GM21515 (cell line): ENCODE results near the gene FAM50B.

Source experiments
- ATAC-seq: cut with Tn5 transposase; IDR thresholded peaks from one replicate; pipeline ENCODE4 v1.9.1; 2021; ENCODE audit not compliant: unreplicated experiment

FAM50B gene

DNA sequence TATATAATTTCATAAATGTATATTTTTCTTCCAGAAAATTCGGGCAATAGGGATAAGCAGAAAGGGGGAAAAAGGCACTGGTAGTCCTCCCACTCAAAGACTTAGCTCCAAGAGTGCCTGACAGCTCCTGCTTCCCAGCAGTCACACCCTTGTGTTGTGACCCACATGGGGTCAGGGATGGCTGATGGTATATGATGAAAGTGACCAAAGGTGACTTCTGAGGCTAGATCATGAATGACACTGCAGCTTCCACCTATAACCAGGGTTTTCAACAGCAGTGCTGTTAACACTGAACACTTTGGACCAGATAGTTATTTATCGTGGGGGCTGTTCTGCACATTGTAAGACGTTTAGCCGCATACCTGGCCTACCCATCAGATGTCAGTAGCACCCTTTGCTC lies 22.3 kb downstream of the FAM50B start:
- no peak for ATAC-seq

DNA sequence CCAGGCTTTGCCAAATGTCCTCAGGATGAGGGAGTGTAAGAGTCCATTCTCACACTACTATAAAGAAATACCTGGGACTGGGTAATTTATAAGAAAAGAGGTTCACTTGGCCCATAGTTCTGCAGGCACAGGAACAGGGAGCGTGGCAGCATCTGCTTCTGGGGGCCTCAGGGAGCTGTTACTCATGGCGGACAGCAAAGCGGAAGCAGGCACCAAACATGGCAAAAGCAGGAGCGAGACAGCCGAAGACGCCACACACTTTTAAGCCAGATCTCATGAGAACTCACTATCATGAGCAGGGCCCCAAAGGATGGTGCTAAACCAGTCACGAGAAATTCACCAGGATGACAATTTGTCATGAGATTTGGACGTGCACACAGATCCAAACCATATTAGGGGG lies 22.8 kb downstream of the FAM50B start:
- no peak for ATAC-seq

DNA sequence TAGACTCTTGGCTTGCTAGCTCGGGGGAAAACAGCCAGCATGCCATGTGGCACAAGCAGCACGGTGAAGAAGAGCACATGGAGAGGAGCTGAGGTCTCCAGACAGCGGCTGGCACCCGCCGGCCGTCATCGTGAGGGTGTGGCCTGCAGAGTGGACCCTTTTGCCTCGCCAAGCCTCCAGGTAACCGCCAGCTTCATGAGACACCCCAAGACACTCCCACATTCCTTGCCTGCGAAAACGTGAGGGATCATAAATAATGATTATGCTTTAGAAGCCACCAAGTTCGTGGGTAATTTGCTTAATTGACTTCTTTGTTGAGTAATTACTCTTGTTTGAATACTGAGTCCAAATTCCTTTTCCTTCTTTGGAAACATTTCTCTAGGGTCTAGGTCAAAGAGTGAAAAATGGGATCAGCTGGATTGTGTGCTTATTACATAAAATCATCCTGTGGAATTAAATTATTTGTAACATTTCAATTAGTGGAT lies 23.2 kb downstream of the FAM50B start:
- ATAC-seq, result no peak

DNA sequence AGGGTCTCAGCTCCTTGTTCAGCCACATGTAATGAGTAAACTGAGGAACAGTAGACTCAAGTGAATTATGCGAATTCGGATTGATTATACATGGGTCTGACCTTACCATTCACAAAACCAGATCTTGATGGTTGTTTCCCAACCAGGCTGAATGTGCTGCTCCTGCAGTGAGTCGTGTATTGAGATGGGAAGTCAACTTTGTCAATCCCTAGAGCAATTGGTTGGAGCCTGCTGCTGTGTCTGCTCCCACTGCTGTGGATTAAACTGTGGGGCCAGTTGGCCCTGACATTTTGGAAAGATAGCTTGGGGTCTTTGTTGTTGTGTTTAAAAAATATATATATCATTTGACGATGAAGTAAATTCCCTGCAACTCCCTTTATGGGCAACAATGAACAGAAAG lies 23.9 kb downstream of the FAM50B start:
- no peak for ATAC-seq

DNA sequence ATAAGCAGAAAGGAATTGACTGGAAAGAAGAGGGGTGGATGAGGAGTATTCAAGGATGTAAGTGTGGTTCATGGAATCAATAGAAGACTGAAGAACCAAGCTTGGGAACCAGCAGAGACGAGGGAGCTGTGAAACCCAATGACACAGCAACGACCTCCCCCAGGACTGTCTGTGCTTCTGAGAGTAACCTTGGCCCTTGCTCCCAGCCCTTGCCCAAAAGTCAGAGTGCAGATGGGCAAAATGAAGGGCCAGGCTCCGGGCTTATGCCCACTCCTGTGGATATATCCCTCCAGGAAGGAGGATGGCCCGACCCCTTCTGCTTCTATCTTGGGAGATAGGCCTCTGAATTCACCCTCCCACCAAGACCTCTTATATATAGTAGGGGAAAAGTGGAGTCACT lies 24.9 kb downstream of the FAM50B start:
- ATAC-seq, result no peak

DNA sequence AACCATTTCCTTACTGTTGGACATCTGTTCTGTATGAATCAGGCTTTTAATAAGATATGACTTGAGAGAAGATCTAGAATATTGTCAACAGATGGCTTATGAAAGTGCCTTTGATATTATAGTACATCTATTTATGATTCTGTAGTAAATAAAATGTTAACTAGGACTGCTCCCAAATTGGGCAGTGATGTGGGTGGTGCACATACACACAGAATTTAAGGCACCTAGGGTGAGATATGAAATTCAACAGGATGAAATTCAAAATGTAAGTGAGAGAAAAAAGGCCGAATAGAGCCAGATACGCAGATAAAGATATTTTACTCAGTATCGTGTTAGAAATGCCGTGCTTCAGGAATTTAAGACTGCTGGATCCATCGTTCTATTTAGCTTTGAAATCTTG lies 26.3 kb downstream of the FAM50B start:
- ATAC-seq, result no peak

DNA sequence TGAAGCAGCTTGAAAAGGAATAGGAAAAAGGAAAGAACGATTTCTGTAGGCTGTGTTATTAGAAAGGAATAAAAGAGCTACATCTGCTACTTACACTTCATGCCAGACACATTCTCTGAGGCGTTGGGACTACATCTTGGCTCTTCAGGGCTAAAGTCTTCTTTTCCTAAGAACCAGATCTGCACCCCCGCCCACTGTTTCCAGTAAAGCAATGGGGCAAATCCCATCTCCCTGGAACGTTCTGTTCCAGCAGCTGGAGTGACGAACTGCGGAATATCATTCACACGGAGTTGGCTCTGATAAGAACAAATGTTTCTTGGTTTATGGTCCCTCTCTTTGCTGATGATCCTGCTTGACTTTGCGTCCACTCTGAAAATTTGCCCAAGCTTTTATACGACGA lies 26.9 kb downstream of the FAM50B start:
- no peak for ATAC-seq

DNA sequence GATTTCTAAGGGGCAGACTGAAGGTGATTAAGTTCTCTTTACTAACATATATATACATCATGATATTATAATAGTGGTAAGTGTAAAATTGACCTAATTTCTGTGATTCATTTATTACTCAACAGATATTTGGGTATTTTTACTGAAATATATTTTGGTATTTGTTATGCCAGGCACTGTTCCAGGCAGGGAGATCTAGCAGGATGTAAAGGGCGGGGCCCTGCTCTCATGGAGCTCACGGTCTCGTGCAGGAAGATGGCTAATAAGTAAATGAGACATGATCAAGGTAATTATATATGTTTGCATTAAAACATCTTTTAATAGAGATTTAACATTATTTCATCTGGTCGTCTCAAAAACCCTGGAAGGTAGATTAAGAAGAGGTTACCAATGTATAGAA lies 27.7 kb downstream of the FAM50B start:
- no peak for ATAC-seq

DNA sequence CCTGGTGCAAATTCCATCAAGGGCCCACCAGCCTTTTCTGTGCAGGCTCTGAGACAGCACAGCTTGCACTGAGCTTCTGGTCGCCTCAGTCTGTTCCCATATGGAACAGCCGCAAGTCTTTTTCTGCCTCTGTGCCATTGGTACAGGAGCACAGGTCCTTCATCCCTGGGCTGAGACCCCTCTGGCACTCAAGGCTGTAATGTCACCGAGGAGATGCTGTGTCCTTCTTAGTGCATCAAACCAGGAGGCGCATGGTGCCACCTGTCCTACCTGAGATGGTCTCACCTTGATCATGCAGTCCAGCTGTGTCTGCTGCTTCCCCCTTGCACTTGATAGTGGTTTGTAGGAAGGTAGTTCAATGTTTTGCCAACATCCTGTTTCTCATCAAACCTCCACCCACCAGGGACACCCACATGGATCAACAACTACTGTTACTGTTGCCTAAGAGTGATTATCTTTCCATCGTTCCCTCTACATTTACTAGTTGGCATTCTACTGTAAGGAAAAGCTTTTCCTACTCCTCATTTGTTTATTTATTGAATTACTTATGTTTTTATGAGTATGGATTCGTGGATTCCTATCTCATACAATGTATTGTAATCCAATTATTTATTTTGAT lies 29.0 kb downstream of the FAM50B start:
- no peak for ATAC-seq

DNA sequence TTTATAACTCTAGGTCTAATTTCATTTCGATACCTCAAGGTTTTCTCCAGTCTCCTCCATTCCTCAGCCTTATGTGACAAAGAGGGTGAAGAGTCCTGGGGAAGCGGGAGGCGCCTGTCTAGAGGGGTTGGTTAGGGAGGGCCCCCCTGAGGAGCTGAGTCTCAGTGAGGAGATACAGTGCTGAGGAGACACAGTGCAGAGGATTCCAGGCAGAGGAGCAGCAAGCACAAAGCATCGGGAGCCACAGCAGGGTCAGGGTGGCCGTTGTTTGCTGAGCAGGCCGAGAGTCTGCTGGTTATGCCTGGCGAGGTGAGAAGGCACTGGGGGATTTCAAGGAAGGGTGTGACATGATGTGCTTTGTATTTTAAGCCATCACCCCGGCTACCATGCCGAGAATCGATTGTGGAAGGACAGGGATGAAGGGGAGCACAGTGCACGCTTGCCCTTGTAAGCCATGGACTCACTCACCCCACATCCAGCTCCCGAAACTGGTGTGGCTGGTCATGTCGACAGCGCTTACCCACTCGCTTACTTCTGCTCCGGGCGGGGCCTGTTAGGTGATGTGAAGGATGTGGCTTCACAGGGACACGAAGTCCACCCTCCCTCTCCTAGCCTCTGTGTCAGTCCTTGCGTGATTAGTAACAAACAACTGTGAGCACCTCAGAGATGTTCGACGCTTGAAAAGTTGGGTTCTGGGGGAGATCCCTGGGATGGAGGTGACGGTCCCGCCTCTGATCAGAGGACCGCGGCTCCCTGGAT lies 30.2 kb downstream of the FAM50B start:
- ATAC-seq, result no peak

DNA sequence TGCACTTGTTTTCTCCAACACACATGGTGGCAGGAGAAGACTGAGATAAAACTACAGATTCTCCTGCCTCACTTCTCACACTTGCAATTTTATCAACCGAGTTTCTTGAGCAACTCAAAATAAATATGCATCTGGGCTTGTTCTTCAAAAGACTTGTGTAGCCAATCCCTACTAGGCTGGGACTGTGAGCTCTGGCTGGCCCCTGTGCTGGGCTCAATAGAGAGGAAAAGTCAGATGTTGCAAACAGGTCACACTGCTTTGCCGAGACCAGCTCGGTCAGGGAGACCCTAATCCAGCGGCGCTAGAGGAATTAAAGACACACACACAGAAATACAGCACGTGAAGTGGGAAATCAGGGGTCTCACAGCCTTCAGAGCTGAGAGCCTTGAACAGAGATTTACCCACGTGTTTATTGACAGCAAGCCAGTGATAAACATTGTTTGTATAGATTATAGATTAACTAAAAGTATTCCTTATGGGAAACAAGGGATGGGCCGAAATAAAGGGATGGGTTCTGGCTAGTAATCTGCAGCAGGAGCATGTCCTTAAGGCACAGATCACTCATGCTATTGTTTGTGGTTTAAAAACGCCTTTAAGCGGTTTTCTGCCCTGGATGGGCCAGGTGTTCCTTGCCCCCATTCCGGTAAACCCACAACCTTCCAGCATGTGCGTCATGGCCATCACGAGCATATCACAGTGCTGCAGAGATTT lies 32.7 kb downstream of the FAM50B start:
- no peak for ATAC-seq

DNA sequence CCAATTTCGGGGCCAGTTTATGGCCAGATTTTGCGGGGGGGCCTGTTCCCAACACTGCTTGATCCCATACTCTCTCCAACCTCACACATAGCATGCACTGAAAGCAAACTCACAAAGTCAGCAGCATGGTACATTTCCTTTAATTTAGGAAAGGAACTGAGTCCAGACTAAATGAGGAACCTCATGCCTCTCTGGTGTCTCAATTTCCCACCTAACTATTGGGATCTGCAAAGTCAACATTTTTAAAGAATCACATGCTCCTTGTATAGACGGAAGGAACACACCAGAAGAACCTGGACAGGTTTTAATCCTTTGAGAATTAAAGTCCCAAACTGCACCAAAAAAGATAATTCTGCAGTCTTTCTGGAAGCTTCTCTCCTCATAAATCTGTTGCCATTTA lies 33.3 kb downstream of the FAM50B start:
- no peak for ATAC-seq

DNA sequence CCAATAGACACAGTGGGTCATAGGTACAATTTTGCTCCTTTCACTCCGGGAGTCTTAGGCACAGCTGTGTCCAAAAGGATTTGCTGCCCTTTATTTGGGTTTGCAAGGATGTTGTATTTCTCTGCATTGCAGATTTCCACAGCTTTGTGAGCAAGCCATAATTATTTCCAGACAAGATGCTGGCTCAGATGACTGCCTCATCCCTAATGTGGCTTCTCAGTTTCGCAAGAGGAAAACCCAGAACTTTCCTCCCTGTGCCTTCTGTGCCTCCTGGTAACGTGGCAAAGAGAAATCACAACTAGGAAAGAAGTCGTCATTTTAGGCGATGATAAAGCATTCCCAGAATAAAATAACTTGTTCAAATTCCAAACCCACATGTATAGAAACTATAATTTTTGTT lies 33.7 kb downstream of the FAM50B start:
- no peak for ATAC-seq

DNA sequence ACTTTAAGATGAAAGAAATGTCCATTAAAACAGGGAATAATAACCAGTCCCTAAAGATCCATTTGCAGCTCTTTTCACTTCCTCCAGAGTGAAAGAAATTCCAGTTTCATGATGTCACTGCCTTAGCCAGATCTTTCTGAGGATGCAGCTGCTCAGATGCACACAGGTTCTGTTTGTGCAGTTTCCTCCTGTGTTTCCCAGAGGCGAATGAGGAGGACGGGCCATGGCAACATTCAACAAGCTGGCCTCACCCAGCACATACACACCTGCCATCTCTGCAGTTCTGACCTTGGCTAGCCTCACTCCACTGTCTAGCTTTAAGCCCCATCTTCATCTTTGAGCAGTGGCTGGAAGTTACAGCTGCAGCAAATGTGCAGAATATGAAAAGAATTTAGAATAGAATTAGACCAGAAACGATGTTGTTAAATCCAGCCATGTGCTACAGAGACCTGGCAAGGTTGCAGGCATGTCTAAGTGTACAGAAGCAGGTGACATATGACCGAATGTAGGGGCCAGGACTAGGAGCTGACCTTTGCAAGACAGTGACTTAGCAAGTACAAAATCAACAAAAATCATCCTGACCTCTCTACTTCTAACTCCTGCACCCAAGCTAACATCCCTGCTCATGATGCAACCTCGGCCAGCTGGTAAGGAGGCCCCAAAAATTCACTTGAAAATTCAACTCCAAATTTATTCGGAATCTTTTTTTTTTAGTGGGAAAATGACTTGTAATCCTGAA lies 35.0 kb downstream of the FAM50B start:
- no peak for ATAC-seq

DNA sequence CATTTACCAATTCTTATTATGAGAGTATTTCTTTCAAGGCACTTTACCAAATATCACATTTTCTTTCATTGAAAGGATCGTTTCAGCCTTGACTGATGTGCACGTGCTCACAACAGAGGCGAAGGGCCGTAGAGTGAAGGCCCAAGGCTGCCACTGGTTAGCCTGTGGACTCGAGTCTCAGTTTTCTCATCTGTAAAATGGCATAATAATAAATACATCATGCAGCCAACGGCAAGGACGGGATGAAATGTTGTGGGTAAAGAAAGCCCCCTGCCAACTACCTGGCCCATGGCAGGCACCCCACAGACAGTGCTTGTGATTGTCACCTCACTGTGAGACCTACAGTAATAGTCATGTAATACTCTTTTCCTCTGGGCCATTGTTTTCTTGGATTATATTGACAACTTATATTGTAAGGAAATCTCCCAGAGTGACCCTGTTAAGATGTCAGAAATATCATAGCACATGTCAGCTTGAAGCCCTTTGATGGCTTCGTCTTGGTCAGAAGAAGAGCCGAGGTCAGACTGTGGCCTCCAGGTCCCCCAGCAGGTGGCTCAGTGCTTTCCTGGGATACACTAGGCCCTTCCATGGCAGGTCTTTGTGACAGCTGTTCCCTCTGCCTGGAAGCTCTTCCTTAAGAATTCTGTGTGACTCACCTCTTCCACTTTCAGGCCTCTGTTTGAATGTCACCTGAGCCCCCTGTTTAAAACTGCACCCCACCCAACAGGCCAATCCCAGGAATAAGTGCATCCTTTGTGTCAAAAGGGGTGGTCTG lies 36.3 kb downstream of the FAM50B start:
- ATAC-seq, result no peak

DNA sequence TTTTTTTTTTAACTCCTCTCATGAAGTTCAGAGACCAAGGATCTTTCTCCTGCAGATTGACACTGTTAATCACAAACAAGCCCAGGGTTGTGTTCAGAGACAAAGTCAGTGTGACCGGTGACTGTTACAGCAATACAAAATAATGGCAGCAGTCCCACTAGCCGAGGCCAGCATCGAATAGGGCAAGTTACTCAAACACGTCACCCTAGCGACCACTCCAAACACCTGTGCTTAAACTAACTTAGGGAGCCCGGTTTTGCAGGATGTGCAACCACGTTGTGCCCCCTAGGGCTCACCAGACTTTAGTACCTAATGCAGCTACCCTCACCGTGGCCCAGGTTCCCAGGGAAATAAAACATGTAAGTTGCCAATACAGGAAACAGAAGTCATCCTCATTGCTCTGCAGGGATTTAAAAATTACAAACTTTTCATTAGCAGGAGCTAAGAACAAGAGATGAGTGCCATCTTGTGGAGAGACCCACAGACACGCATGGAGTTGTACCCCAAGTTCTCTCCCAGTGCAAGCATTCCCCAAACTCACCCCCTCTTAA lies 38.1 kb downstream of the FAM50B start:
- no peak for ATAC-seq

DNA sequence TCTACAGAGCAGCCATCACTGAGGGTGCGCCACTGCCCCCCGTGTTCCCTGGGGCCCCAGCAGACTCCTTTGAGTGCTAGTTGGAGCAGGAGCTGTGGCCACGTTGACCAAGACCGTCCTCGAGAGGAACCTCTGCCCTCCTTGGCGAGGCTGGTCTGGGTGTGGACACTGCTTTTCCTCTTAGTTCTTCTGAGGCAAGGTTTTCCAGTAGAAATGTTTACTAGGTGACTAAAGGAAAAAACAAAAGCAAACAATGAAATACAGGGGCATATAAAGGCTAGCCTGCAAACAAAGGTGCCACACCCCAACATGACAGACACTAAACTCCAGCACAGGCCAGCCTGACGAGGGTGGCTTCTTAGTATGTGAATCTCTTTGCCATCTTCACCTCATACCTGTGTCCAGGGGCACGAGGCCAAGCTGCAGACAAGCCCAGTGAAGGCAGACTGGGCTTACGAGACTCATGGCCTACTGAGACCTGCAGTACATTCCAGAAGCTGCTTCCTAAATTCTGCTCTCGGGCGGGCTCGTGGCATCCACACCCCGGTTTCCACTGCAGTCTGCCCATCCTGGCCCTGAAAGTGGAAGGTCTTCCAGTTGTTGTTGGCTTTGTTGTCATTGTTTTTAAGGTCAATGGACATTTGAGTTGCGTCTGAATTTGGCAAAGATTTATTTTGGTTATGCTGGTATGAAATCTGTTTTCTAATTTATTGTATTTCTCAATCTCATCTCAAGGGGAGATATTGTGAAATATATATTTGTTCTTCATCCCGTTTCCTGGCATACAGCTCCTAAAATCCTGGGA lies 39.2 kb downstream of the FAM50B start:
- ATAC-seq, result no peak

DNA sequence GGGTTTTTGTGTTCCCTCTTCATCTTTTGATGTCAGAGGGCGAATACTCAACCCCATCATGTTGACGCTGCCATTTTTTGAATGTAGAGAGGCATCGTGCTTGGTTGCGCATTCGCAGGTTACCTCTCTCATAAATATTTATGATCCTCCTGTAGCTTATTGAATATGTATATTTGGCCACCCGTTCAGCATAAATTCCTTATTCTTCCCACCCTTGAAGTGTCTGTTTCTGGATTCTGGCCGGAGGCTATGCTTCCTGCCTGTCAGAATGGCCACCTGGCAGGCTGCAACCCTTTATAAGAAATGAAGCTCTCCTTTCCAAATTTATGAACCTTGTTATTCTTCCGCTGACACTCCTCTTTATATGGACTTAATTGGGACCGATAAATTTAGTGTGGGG lies 40.9 kb downstream of the FAM50B start:
- ATAC-seq, result no peak

DNA sequence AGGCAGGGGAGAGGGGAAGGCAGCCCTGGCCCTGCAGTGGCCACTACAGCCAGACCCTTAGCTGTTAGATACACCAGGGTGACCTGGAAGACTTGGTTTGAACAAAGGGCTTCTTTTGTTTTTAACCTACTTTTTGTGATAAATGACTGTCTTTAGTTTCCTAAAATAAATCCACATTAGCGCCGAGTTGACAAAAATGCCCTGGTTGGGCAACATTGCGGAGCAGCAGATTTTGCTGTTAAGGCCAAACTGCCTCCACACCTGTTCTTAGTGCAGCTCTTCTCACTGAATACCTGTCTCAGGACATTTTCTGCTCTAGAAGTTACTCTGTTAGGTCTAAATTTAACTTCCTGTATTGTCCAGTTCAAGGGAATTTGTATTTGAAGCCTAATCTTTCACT lies 42.7 kb downstream of the FAM50B start:
- ATAC-seq, result no peak

DNA sequence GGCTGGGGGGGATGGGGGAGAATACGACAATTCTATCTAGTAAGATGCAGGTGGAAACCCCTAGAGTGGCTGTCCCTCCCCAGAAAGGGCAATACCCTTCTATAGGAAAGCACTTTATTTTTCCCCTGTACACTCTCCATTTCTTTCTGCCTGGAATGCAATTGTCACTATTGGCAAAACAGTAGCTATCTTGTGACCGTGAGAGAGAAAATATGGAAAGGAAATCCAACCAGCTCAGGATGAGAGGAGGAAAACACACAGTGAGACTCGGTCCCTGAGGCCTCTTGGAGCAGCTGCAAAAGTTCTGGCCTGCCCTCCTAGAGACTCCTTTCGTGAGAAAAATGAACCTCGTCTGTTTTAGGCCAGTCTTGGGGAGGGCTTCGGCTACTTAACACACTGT lies 43.4 kb downstream of the FAM50B start:
- no peak for ATAC-seq
